Measurements from ENCODE around the gene KRTAP10-7.
"Not testable (repeated sequence)": the region's sequence is repeated elsewhere in the genome, so short reads cannot be mapped to it uniquely, and the experiment has no call there.

KRTAP10-7 gene

DNA sequence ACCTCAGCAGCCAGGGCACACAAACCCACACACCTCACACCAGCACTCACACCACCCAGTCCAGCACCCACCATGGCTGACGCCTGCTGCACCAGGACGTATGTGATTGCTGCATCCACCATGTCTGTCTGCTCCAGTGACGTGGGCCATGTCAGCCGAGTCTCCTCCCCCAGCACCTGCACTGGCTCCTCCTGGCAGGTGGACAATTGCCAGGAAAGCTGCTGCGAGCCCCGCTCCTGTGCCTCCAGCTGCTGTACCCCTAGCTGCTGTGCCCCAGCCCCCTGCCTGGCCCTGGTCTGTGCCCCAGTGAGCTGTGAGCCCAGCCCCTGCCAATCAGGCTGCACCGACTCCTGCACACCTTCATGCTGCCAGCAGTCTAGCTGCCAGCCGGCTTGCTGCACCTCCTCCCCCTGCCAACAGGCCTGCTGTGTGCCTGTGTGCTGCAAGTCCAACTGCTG, 11.7 kb downstream of the KRTAP10-7 start, which contains the start of gene KRTAP10-8:
KRTAP10-8 (plus strand) TSS at position 51 of the 458 bp plus-strand sequence; CDS start at position 73, 22 bp downstream.
- no peak for DNase-seq (ENCODE audit: low read depth)

DNA sequence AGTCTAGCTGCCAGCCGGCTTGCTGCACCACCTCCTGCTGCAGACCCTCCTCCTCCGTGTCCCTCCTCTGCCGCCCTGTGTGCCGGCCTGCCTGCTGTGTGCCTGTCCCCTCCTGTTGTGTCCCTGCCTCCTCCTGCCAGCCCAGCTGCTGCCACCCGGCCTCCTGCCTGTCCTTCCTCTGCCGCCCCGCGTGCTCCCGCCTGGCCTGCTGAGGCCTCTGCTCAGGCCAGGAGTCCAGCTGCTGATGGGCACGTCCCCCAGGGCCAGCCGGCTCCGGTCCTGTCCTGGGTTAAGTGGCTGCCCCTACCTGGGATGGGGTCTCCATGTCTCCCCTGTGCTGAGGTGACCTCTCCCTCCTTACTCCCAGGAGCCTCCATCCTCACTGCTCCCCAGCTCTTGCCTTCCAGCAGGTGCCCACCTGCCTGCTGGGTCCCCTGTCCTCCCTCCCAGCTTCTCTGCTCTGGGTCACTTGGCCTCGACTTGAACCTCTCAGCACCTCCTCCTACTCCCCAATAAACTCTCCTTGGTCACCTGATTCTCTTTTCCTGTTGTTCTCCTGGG, 12.4 kb downstream of the KRTAP10-7 start:
- no peak for DNase-seq (ENCODE audit: low read depth)

DNA sequence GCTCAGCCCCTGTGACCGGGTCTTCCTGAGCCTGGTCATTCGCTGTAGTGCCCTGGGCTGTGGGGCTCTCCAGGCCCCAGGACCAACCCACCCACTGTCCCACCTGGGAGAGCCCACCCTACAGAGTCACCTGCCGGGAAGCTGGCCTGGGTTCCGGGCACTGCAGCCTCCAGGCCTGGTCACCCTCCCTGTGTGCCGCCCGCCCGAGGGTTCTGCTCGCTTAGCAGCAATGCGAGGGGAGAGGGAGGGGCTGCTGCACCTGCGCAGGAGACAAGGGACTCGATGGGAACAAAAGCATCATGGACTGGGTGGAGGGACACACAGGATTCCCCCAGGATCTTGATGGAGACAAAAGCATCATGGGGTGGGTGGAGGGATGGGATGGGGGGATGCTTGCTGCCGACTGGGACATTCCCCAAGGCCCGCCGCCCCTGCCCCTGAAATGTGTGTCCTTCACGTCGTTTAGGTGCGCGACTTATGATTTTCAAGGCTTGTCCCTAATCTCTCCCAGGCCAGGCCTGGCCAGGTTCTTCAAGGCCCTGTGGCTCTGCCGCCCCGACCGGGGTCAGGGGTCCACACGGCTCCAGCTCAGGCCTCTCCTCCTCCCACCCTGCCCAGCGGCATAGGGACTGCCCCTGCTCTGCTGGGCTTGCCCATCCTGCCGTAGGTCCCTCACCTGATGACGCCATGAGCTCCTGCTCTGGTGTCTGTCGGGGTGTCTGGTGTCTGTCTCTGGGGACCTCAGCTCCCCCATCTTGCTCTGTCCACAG, 13.2 kb downstream of the KRTAP10-7 start:
- DNase-seq (ENCODE audit: low read depth) = no peak

DNA sequence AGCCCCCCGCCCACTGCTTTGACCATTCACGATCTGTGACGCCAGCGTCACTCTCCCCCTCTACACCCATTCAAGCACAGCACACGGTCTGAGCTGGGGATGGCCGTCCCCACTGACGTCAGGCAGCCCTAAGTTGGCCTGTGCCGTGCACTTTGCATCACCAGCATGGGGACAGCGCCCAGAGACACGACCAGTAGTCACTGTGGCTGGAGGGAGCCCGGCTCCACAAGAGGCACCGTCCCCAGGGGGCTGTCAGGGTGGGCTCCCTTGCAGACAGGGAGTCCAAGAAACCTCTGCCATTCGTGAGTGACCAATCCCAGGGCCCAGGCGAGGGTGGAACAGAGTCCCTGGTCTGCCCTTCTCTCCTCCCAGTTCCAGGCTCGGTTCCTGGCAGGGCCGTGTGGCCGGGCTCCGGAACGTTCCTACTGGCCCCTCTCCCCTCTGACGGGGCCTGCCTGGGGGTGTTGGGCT, 13.8 kb downstream of the KRTAP10-7 start:
- DNase-seq (ENCODE audit: low read depth) = no peak

DNA sequence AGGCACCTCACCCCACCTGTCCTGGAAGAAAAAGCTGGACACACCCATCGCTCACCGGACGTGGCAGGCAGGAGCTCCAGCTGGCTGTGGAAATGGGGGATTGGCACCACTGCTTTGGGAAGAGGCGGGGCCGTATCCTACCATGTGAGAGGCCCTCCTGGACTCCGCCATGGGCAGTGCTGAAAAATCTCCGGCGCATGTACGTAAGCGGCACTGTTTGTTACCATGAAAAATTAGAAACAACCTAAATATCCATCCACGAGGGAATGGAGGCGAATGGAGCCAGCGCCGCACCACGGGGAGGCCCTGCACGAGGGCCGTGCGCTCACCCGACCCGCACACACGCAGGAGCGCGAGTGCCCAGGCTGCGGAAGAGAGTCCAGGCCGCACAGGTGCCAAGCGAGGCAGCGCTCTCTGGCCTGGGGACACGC, 14.6 kb downstream of the KRTAP10-7 start:
- DNase-seq (ENCODE audit: low read depth) = no peak

DNA sequence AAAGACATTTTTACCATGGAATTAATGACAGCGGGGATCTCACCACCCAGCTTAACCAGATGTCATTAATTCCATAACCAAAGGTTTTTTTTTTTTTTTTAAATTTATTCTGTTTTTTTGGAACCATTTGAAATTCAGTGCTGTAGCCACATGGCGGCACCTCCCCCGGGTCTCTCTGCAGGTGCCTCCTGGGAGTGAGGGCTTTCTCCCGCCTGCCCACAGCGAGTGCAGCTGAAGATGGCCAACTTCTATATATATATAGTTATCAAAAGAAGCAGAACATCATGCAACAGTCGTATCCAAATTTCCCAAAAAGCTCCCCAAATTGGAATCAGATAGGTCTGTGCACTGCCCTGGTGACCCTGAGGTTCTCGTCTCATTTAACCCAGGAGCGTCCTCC, 15.1 kb downstream of the KRTAP10-7 start:
- no peak for DNase-seq (ENCODE audit: low read depth)

DNA sequence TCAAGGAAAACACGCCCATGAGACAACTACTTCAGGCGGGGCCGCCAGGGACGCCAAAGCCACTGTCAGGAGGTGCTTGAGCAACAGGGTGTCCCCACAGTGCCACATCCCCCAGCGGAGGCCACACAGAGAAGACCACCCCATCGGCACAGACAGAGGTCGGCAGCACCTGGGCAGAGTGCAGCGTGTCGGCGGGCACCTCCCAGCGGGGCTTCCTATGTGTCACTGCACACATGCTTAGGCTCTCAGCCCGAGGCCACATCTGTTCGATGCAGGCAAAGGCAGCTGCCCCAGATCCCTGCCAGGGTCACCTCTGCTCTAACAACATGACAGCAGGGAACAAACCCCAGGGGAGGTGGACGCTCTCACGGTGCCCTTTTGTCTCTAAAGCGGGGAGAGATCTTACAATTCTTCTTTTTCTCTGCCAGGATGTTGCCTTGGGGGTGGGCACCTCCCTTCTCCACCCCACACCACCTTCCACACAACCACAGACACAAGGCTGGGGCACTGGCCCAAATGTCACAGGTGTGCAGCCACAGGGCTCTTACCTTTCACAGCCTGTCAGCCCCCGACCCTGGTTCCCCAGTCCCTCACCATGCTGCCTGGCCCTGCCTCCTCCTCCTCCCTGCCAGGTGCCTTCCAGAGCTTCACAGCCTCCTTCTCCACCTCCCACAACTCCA, 15.7 kb downstream of the KRTAP10-7 start:
- no peak for DNase-seq (ENCODE audit: low read depth)

DNA sequence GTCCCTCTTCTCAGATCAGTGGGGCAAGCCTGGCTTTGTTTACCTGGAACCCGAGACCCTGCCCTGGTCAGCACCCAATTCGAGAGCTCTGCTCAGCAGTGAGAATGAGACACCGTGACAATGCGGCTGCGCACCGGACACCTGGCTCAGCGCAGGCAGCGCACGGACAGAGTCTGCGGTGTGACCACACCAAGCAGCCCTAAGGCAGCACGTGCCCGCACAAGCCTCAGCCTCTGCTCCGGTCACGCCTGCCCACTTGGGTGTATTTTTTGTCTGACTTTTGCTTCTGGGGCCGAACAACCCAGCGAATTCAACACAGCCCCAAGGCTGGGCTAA, 16.2 kb downstream of the KRTAP10-7 start:
- no peak for DNase-seq (ENCODE audit: low read depth)

DNA sequence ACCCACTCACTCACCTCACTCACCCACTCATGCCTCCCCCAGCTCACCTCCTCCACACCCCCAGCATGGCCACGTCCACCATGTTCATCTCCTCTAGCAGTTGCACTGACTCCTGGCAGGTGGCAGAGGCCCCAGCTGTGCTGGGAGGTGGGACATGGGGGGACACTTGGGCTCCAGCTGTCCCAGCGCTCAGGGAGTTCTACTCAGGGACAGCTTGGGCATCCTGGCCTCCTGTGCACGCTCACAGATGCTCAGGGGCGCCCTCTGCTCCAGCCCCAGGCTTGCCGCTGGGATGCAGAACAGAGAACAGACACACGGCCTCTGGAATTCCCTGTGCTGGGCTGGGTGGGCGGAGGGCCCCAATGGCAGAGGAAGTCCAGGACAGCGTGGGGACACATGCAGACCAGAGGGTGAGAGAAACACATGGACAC, 16.7 kb downstream of the KRTAP10-7 start:
- no peak for DNase-seq (ENCODE audit: low read depth)

DNA sequence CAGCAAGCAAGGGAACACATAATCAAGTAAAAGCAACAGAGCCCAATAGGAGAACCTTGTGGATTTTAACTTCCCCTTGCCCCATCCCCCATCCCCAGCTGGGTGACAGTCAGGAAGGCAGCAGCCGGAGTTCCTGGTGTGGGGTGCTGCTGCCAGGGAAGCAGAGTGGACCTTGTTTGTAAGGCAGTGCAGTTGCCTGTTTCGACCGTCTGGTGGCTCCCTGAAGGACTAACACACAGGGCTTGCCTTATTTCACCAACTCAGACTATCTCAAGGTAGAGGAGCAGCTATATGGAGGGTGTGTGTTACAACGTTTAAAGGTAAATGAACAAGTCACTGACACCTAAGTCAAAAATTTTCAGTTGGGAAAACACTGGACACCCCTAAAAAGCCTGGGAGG, 18.1 kb downstream of the KRTAP10-7 start:
- DNase-seq (ENCODE audit: low read depth) = no peak

DNA sequence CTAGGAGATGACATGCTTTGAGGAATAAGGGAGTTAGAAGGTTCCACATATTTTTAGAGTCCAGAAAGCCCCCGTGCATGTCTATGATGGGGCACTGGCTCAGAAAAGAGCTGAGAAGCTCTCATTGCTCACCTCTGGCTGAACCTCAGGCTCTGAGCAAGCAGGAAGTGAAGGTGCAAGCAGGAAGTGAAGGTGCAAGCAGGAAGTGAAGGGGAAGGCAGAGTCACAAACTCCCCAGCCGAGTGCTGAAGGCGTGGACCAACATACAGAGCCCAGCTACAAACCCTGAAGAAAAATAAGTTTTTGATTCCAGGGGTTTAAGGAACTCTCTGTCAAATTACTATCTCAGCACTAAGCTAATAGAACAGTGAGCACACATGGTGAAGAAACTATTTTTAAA, 18.5 kb downstream of the KRTAP10-7 start:
- DNase-seq (ENCODE audit: low read depth) = peak; percentile 24

DNA sequence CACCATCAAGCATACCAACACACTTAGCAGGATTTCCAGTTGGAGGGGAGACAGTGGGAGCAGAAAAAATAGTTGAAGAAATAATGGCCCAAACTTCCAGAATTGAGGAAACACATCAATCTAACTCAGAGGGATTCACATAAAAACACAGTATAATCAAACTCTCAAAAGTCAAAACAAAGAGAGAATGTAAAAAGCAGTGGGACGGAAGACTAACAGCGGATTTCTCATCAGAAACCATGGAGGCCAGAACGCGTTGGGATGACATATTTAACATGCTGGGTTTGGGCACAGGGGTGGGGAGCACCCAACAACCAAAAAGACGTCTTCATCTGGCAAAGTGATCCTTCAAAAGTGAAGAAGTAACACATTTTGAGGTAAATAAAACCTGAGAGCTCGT, 19.5 kb downstream of the KRTAP10-7 start:
- no peak for DNase-seq (ENCODE audit: low read depth)

DNA sequence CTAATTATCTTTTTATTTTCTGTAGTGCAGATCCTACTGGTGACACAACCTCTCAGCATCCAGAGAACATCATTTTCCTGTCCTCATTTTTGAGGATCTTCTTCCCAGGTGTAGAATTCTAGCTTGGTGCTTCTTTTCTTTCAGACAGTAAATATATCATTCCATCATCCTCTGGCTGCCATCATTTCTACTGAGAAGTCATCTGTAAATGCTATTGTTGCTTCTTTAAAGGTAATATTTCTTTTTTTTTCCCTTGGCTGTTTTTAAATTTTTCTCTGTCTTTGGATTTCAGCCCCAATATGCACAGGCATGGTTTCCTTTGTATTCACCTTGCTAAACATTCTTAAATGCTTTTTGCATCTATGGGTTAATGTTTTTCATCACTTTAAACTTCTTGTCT, 23.2 kb downstream of the KRTAP10-7 start:
- DNase-seq (ENCODE audit: low read depth) = no peak

DNA sequence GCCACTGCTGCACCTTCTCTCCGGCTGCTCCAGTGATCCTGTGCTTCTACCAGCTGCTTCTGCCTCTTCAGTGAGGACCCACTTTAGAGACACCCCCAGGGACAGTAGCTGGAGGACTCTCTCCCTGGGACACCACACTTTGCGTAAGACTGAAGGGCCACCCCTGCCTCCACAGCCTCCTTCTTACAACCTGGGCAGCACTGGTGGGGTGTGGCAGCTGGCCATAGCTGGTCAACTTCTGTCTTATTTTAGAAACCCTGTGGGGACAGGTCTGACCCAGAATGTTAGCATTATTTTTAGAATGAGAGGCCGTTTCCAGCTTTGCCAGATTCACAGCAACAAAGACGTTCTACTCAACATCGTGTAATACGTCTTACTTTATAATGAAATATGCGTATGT, 25.4 kb downstream of the KRTAP10-7 start:
- no peak for DNase-seq (ENCODE audit: low read depth)

DNA sequence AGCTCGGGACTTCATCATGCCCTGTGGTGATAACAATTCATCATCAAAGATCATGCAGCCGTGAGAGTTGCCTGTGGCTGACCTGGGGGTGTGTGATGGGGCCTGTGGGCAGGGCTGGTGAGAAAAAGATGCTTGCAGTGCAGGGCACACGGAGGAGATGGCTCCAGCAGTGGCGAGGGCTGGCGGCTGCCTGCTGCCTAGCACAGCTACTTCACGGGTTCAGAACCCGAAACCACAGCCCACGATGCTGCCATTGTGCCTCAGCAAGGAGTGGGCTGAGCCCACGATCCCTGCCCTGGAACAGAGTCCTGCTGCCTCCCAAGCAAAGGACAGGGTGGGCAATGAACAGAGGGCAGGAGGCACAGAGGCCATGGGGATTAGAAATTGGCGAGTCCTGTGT, 25.9 kb downstream of the KRTAP10-7 start:
- DNase-seq (ENCODE audit: low read depth) = peak; percentile 16

DNA sequence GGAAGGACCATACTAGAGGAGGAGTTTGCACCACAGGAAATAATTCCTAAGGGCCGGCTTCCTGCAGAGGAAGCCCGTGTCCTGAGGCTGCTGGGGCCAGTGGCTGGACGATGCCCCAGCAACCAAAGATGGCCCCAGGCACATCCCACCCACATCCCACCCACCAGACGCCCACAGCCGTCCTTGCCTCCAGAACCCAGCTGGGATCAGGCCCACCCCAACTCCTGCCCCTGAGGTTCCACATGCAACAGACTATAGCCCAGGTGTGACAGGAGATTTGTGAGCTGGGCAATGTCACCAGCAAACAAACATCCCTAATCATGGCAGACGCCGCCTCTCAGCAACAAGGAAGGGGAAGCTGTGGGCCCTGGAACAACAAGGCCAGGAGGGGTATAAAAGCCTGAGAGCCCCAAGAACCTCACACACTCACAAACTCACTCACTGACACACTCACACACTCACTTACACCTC, 26.3 kb downstream of the KRTAP10-7 start, which contains the start of gene KRTAP10-9:
KRTAP10-9 (plus strand) TSS at position 421 of the 471 bp plus-strand sequence. CDS start 79 bp downstream, outside the sequence.
- DNase-seq (ENCODE audit: low read depth) = no peak

DNA sequence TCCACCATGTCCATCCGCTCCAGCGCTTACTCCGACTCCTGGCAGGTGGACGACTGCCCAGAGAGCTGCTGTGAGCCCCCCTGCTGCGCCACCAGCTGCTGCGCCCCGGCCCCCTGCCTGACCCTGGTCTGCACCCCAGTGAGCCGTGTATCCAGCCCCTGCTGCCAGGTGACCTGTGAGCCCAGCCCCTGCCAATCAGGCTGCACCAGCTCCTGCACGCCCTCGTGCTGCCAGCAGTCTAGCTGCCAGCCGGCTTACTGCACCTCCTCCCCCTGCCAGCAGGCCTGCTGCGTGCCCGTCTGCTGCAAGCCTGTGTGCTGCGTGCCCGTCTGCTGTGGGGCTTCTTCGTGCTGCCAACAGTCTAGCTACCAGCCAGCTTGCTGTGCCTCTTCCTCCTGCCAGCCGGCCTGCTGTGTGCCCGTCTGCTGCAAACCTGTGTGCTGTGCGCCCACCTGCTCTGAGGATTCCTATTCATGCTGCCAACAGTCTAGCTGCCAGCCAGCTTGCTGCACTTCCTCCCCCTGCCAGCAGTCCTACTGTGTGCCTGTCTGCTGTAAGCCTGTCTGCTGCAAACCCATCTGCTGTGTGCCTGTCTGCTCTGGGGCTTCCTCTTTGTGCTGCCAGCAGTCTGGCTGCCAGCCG, 26.9 kb downstream of the KRTAP10-7 start:
- DNase-seq (ENCODE audit: low read depth) = not testable (repeated sequence)

DNA sequence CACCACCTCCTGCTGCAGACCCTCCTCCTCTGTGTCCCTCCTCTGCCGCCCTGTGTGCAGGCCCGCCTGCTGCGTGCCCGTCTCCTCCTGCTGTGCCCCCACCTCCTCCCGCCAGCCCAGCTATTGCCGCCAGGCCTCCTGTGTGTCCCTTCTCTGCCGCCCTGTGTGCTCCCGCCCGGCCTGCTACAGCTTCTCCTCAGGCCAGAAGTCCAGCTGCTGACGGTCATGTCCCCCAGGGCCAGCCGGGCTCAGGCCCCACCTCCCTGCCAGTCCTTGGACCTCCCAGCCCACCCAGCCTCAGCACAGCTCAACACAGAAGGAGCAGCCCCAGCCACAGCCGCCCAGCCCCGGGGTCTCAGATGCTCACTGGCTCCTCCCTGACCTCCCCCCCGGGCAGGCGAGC, 27.4 kb downstream of the KRTAP10-7 start:
- DNase-seq (ENCODE audit: low read depth) = not testable (repeated sequence)

DNA sequence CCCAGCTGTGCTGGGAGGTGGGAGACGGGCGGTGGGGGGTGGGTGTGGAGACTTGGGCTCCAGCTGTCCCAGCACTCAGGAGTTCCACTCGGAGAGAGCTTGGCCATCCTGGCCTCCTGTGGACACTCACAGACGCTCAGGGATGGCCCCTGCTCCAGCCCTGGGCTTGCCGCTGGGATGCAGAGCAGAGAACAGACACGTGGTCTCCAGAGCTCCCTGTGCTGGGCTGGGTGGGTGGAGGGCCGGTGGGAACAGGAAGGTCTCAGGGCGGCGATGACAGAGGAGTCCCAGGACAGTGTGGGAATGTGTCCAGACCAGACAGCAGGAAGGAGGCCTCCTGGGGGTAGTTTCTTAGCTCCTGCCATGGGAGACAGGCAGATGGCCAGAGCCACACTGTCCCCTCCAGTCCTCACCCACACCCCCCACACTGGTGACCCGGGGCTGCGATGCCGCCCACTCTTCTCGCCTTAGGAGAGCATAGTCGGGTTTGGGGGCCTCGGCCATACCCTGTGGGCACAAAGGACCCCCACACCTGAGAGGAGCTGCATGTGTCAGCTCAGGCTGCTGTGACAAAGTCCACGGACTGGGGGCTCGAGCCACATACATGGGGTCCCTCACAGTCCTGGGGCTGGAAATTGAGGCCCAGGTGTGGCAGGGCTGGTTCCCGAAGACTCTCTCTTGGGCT, 28.5 kb downstream of the KRTAP10-7 start:
- no peak for DNase-seq (ENCODE audit: low read depth)

DNA sequence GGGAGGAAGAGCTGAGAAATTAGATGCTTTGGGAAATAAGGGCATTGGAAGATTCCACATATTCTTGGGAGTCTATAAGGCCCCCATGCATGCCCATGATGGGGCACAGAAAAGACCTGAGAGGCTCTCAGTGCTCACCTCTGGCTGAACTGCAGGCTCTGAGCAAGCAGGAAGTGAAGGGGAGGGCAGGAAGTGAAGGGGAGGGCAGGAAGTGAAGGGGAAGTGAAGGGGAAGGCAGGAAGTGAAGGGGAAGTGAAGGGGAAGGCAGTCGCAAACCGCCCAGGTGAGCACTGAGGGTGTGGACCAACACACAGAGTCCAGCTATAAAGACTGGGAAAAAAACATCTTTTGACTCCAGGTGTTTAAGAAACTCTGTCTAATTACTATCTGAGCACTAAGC, 30.0 kb downstream of the KRTAP10-7 start:
- no peak for DNase-seq (ENCODE audit: low read depth)

DNA sequence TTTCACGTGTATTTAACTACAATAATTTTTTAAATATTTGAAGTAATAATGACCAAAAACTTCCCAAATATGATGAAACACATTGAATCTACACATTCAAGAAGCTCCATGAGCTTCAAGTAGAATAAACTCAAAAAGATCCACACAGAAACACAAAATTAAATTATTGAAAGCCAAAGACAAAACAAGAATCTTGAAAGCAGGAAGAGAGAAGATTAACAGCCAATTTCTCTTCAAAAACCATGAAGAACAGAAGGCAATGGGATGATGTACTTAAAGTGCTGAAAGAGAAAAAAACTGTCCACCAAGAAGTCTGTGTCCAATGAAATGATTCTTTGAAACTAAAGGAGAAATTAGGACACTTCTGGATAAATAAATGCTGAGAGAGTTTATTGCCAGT, 31.7 kb downstream of the KRTAP10-7 start:
- DNase-seq (ENCODE audit: low read depth) = no peak

All from stimulated activated CD8-positive, alpha-beta memory T cell treated with anti-CD3 and anti-CD28 coated beads, Interleukin-4, amount 100 ng/mL, for 24 hours (primary cell).